ENCODE data around the gene VMP1.

Gene VMP1

DNA sequence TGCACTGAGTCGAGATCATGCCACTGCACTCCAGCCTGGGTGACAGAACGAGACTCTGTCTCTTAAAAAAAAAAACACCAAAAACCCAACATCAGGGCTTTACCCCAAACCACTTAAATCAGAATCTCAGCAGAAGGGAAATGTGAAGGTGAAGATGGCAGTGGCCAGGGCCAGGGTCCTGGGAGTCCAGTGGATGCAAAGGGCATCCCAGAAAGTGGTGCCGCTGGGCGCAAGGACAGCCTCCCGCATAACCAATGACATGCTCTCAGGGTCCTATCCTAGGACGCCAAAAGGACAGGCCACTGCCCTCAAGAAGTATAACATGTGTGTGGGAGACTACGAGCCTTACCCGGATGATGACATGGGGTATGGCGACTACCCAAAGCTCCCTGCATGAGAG, 177.4 kb downstream of the VMP1 start:
- DNase-seq (ENCODE audit: low read depth) = no peak
- H3K4me3 ChIP-seq (replicated peaks; ENCODE audit: low read depth, low read length) = no peak overlapping the region
- TF ChIP-seq, protein P1, sequence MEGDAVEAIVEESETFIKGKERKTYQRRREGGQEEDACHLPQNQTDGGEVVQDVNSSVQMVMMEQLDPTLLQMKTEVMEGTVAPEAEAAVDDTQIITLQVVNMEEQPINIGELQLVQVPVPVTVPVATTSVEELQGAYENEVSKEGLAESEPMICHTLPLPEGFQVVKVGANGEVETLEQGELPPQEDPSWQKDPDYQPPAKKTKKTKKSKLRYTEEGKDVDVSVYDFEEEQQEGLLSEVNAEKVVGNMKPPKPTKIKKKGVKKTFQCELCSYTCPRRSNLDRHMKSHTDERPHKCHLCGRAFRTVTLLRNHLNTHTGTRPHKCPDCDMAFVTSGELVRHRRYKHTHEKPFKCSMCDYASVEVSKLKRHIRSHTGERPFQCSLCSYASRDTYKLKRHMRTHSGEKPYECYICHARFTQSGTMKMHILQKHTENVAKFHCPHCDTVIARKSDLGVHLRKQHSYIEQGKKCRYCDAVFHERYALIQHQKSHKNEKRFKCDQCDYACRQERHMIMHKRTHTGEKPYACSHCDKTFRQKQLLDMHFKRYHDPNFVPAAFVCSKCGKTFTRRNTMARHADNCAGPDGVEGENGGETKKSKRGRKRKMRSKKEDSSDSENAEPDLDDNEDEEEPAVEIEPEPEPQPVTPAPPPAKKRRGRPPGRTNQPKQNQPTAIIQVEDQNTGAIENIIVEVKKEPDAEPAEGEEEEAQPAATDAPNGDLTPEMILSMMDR (IDR thresholded peaks at IDR 0.05; ENCODE audit: low read length, missing control alignments) = no peak

GRCh38 chr17:59888145-59888750, 180.8 kb downstream of the VMP1 start:
- TF ChIP-seq, protein P1 (IDR thresholded peaks at IDR 0.05; ENCODE audit: low read length, missing control alignments) = no peak
- no peak for DNase-seq (ENCODE audit: low read depth)
- no peak overlapping the region for H3K4me3 ChIP-seq (replicated peaks; ENCODE audit: low read depth, low read length)

- DNase-seq (ENCODE audit: low read depth) = peak; percentile 24
- H3K4me3 ChIP-seq (replicated peaks; ENCODE audit: low read depth, low read length) = no peak overlapping the region
- TF ChIP-seq, protein P1 (IDR thresholded peaks at IDR 0.05; ENCODE audit: low read length, missing control alignments) = no peak
Measured at GRCh38 chr17:59890720-59891119, 183.3 kb downstream of the VMP1 start.
